Measurements from ENCODE around the gene PER1. TPM values are rescaled to one million over a fixed set of nuclear protein-coding genes. Genes with fewer than 3 reads are reported as not detected.

PER1 gene
- total and polyA plus RNA-seq, 2 of the 13 experiments (the other 11 are each of a cell fraction or from before 2014, with no cell fraction given), result 2.6 to 3.6 TPM

DNA sequence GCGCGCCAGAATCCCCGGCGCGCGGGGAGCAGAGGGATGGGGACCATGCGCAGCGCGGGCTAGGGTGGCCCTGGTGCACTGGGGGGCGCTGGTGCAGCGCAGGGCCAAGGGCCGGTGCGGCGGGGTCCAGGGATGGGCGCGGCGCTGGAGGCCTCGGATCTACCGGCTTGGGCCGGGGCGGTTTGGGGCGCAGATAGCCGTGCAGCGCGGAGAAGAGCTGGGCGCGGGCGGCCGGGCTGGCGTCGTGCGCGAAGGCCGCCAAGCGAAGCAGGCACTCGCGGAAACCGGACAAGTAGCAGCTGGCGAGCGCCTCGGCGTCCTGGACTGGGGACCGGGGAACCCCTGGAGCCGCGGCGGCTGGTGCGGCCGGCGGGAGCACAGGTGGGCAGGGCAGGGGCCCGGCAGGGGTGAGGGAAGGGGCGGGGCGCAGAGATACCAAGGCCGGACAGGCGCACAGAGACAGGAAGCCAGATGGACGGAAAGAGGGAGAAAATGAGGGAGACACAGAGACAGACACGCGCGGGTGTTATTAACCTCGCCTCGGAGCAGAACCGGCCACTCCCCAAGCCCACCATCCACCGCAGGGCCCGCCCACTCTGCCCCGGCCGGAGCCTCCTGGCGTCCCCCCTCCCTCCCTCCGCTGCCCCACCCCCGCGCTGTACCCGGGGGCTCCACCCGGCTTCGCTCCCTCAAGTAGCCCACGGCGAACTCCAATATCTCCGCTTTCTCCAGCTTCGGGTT is 30.4 kb downstream of the PER1 start (continued):
- TF ChIP-seq, protein P1, sequence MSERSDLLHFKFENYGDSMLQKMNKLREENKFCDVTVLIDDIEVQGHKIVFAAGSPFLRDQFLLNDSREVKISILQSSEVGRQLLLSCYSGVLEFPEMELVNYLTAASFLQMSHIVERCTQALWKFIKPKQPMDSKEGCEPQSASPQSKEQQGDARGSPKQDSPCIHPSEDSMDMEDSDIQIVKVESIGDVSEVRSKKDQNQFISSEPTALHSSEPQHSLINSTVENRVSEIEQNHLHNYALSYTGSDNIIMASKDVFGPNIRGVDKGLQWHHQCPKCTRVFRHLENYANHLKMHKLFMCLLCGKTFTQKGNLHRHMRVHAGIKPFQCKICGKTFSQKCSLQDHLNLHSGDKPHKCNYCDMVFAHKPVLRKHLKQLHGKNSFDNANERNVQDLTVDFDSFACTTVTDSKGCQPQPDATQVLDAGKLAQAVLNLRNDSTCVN (CRISPR knock-in tag; IDR thresholded peaks at IDR 0.05; ENCODE audit: borderline replicate concordance), result 0 out of 2 replicates have a peak, but pooled peaks have one; percentile 26
- TF ChIP-seq ZNF547 (CRISPR knock-in tag; IDR thresholded peaks at IDR 0.05) (peak; percentile 46; the same call in 1 of the 2 replicates), BRCA1 (CRISPR knock-in tag; IDR thresholded peaks at IDR 0.05) (no peak), MYC (CRISPR knock-in tag; IDR thresholded peaks at IDR 0.05; ENCODE audit: borderline replicate concordance) (peak; percentile 67; the same call in 1 of the 2 replicates), SAP130 (CRISPR knock-in tag; IDR thresholded peaks at IDR 0.05; ENCODE audit: low read depth) (peak; percentile 82), ZNF333 (CRISPR knock-in tag; IDR thresholded peaks at IDR 0.05; ENCODE audit: borderline replicate concordance) (no peak), SP5 (CRISPR knock-in tag; IDR thresholded peaks at IDR 0.05; ENCODE audit: borderline replicate concordance, low read depth) (0 out of 2 replicates have a peak, but pooled peaks have one; percentile 14), ZNF788 (CRISPR knock-in tag; IDR thresholded peaks at IDR 0.05; ENCODE audit: borderline replicate concordance) (peak; percentile 21; the same call in 1 of the 2 replicates), RFX5 (IDR thresholded peaks at IDR 0.05; ENCODE audit: low read depth, low read length) (no peak), ZFX (CRISPR knock-in tag; IDR thresholded peaks at IDR 0.05; ENCODE audit: low read depth) (peak; percentile 74), ZBTB7B (CRISPR knock-in tag; IDR thresholded peaks at IDR 0.05) (0 out of 2 replicates have a peak, but pooled peaks have one; percentile 40), SKI (IDR thresholded peaks at IDR 0.05; ENCODE audit: partially characterized antibody) (no peak), JUN (CRISPR knock-in tag; IDR thresholded peaks at IDR 0.05) (no peak), FOXC1 (CRISPR knock-in tag; IDR thresholded peaks at IDR 0.05; ENCODE audit: borderline replicate concordance) (peak; percentile 41; the same call in 1 of the 2 replicates), ZNF264 (CRISPR knock-in tag; IDR thresholded peaks at IDR 0.05) (no peak)
- TF ChIP-seq, protein P2, sequence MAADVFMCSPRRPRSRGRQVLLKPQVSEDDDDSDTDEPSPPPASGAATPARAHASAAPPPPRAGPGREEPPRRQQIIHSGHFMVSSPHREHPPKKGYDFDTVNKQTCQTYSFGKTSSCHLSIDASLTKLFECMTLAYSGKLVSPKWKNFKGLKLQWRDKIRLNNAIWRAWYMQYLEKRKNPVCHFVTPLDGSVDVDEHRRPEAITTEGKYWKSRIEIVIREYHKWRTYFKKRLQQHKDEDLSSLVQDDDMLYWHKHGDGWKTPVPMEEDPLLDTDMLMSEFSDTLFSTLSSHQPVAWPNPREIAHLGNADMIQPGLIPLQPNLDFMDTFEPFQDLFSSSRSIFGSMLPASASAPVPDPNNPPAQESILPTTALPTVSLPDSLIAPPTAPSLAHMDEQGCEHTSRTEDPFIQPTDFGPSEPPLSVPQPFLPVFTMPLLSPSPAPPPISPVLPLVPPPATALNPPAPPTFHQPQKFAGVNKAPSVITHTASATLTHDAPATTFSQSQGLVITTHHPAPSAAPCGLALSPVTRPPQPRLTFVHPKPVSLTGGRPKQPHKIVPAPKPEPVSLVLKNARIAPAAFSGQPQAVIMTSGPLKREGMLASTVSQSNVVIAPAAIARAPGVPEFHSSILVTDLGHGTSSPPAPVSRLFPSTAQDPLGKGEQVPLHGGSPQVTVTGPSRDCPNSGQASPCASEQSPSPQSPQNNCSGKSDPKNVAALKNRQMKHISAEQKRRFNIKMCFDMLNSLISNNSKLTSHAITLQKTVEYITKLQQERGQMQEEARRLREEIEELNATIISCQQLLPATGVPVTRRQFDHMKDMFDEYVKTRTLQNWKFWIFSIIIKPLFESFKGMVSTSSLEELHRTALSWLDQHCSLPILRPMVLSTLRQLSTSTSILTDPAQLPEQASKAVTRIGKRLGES (CRISPR knock-in tag; IDR thresholded peaks at IDR 0.05; ENCODE audit: borderline replicate concordance), result no peak
- TF ChIP-seq, protein P3, sequence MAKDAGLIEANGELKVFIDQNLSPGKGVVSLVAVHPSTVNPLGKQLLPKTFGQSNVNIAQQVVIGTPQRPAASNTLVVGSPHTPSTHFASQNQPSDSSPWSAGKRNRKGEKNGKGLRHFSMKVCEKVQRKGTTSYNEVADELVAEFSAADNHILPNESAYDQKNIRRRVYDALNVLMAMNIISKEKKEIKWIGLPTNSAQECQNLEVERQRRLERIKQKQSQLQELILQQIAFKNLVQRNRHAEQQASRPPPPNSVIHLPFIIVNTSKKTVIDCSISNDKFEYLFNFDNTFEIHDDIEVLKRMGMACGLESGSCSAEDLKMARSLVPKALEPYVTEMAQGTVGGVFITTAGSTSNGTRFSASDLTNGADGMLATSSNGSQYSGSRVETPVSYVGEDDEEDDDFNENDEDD (CRISPR knock-in tag; IDR thresholded peaks at IDR 0.05; ENCODE audit: borderline replicate concordance), result peak; percentile 60; the same call in 1 of the 2 replicates
- TF ChIP-seq, protein P4, sequence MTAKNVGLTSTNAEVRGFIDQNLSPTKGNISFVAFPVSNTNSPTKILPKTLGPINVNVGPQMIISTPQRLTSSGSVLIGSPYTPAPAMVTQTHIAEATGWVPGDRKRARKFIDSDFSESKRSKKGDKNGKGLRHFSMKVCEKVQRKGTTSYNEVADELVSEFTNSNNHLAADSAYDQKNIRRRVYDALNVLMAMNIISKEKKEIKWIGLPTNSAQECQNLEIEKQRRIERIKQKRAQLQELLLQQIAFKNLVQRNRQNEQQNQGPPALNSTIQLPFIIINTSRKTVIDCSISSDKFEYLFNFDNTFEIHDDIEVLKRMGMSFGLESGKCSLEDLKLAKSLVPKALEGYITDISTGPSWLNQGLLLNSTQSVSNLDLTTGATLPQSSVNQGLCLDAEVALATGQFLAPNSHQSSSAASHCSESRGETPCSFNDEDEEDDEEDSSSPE (CRISPR knock-in tag; IDR thresholded peaks at IDR 0.05), result peak; percentile 58; the same call in 1 of the 2 replicates
- TF ChIP-seq, protein P5, sequence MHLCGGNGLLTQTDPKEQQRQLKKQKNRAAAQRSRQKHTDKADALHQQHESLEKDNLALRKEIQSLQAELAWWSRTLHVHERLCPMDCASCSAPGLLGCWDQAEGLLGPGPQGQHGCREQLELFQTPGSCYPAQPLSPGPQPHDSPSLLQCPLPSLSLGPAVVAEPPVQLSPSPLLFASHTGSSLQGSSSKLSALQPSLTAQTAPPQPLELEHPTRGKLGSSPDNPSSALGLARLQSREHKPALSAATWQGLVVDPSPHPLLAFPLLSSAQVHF (CRISPR knock-in tag; IDR thresholded peaks at IDR 0.05), result 0 out of 2 replicates have a peak, but pooled peaks have one; percentile 44
- TF ChIP-seq, protein P6, sequence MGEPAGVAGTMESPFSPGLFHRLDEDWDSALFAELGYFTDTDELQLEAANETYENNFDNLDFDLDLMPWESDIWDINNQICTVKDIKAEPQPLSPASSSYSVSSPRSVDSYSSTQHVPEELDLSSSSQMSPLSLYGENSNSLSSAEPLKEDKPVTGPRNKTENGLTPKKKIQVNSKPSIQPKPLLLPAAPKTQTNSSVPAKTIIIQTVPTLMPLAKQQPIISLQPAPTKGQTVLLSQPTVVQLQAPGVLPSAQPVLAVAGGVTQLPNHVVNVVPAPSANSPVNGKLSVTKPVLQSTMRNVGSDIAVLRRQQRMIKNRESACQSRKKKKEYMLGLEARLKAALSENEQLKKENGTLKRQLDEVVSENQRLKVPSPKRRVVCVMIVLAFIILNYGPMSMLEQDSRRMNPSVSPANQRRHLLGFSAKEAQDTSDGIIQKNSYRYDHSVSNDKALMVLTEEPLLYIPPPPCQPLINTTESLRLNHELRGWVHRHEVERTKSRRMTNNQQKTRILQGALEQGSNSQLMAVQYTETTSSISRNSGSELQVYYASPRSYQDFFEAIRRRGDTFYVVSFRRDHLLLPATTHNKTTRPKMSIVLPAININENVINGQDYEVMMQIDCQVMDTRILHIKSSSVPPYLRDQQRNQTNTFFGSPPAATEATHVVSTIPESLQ (CRISPR knock-in tag; conservative IDR thresholded peaks at IDR 0.05), result no peak

All from HepG2 (cell line).